Testis (tissue), 5 donors: ENCODE data around the gene INPP1. TPM values are rescaled to one million over a fixed set of nuclear protein-coding genes. Genes with fewer than 3 reads are reported as not detected.
A peak's percentile ranks its signal among the peaks of the same experiment; 100 is the strongest.
"Not testable (repeated sequence)": the region's sequence is repeated elsewhere in the genome, so short reads cannot be mapped to it uniquely, and the experiment has no call there.

Experiments used
- DNase-seq: peaks from one replicate; pipeline ENCODE4 v3.0.0-alpha.2; 2019
- H3K27ac ChIP-seq, 2 donors: fragments of 200-600 bp; sonication (generic); one replicate each; pipeline ENCODE4 v1.5.1; 2019
- H3K27me3 ChIP-seq: fragments of 200-600 bp; sonication (generic); one replicate; pipeline ENCODE4 v1.5.1; 2019
- H3K36me3 ChIP-seq: fragments of 200-600 bp; sonication (generic); one replicate; pipeline ENCODE4 v1.5.1; 2017; ENCODE audit warnings: low read depth; ENCODE audit errors: missing control alignments
- H3K4me1 ChIP-seq: fragments of 200-600 bp; sonication (generic); one replicate; pipeline ENCODE4 v1.5.1; 2019
- H3K4me3 ChIP-seq, 2 donors: fragments of 200-600 bp; sonication (generic); one replicate each; pipeline ENCODE4 v1.5.1; 2017 to 2019
- H3K9me3 ChIP-seq: fragments of 200-600 bp; sonication (generic); one replicate; pipeline ENCODE4 v1.5.1; 2017
- POLR2A ChIP-seq: fragments of 450-650 bp; IDR thresholded peaks from one replicate; pipeline ENCODE4 v1.6.1; 2017; ENCODE audit warnings: antibody characterized with exemption, mild to moderate bottlenecking, moderate library complexity
- WGBS, 2 donors: methylation state at CpG; one replicate each; pipeline ENCODE4 v1.1.5; 2018; 5-methylcytosine and 5-hydroxymethylcytosine counted together
- intact Hi-C: fragments of 100-400 bp; cut with DNase I; formaldehyde crosslinking; loops from one replicate; pipeline ENCODE4 v1.15.1; 2023; ENCODE audit warnings: low total_unique reads
- long read RNA-seq, 2 donors: transcript quantifications; one replicate each; lab custom pipeline, GENCODE V29; 2026
- polyA plus RNA-seq: library from polyadenylated mRNA; stranded (reverse); fragments of 350-450 nt; fragmentation: Illumina TruSeq; extraction: RNeasy Lipid Tissue Mini Kit (QIAGEN cat#74804); gene quantifications from one replicate; pipeline ENCODE4 v1.2.3, GENCODE V29; 2014; ENCODE audit warnings: low read depth, low replicate concordance; ENCODE audit not compliant: insufficient read depth
- total RNA-seq, 2 donors: library from RNA; depleted of rRNA; stranded (reverse); fragments of >200 nt; gene quantifications; one replicate each; pipeline ENCODE4 v1.2.3, GENCODE V29; 2016
- TF ChIP-seq, protein P1 (sequence below), 3 experiments: fragments of 450-650 bp in 2 of 3; fragments of 200-600 bp in 1 of 3; sonication (generic) in 1 of 3; IDR thresholded peaks; one replicate each; pipeline ENCODE4 v1.5.1; 2016 to 2019; ENCODE audit warnings: antibody characterized with exemption in 3 of 3, mild to moderate bottlenecking in 2 of 3, moderate library complexity in 1 of 3

The INPP1 gene, protein sequence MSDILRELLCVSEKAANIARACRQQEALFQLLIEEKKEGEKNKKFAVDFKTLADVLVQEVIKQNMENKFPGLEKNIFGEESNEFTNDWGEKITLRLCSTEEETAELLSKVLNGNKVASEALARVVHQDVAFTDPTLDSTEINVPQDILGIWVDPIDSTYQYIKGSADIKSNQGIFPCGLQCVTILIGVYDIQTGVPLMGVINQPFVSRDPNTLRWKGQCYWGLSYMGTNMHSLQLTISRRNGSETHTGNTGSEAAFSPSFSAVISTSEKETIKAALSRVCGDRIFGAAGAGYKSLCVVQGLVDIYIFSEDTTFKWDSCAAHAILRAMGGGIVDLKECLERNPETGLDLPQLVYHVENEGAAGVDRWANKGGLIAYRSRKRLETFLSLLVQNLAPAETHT
- total RNA-seq (10 to 100 TPM; 37.8 to 62.6 TPM), polyA plus RNA-seq (105 TPM)
- long read RNA-seq, donor 1, transcript INPP1-201 (6 exons, 1,919 nt): major isoform, 6 of 7 reads
- long read RNA-seq, donor 1, partial matches to known transcripts: 0 of 7 reads
- long read RNA-seq, donor 1, other reads (novel, unspliced or antisense): 0 of 7 reads
- long read RNA-seq, donor 2, partial matches to known transcripts: 0 of 4 reads
- long read RNA-seq, donor 2, other reads (novel, unspliced or antisense): 0 of 4 reads

DNA sequence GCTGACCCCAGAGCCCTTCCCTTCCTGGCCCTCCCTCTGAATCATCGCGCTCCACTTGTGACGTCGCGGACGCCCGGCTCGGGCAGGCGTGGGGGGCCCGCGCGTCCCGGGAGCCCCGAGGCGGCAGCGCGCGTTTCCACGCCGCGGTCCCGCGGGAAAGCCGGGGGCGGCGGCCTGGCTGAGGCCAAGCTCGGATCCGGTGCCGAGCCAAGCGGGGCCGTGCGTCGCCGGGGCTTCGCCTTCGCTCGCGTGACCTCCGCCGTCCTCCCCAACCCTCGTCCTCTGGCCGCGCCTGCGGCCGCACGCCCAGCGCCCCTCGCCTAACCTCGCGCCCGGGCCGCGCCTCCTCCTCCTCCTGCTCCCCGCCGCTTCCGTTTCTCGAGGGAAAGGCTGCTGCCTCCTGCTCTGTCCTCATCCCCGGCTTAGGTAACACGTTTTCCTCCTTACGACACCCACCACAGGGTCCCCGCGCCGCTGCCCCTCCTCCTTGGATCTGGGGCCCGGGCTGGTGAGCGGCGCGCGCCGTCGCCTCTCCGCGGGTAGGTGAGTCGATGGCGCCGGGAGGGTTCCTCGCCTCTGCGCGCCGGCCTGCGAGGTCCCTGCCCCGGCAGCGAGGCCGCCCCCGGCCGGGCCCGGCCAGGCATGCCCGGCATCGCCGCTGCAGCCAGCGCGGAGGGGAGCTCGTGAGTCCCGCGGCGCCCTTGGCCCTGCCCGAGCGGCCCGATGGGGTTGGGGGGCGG is at the start of gene INPP1:
Gene INPP1 (plus strand): TSS at position 54 of the 740 bp plus-strand sequence. CDS start 16,514 bp downstream, outside the sequence.
- Histone ChIP-seq H3K27me3 (no peaks in the 10 kb centered on the region), H3K36me3 (no peaks in the 10 kb centered on the region), H3K4me3 (peak within 1 kb of the TSS; percentile 70 to 84), H3K27ac (peak within 1 kb of the TSS; percentile 68 to 92), H3K9me3 (no peaks in the 10 kb centered on the region), H3K4me1 (peaks cover 6% of the 10 kb centered on the region)
- intact Hi-C loops: no loop called here
- TF ChIP-seq, protein P1, sequence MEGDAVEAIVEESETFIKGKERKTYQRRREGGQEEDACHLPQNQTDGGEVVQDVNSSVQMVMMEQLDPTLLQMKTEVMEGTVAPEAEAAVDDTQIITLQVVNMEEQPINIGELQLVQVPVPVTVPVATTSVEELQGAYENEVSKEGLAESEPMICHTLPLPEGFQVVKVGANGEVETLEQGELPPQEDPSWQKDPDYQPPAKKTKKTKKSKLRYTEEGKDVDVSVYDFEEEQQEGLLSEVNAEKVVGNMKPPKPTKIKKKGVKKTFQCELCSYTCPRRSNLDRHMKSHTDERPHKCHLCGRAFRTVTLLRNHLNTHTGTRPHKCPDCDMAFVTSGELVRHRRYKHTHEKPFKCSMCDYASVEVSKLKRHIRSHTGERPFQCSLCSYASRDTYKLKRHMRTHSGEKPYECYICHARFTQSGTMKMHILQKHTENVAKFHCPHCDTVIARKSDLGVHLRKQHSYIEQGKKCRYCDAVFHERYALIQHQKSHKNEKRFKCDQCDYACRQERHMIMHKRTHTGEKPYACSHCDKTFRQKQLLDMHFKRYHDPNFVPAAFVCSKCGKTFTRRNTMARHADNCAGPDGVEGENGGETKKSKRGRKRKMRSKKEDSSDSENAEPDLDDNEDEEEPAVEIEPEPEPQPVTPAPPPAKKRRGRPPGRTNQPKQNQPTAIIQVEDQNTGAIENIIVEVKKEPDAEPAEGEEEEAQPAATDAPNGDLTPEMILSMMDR (IDR thresholded peaks at IDR 0.05): no peak
- TF ChIP-seq POLR2A: no peak
- 0% methylated on average over 37 to 92 of the region's 99 CpGs for WGBS, 2 donors
- DNase-seq: peak; percentile 70

DNA sequence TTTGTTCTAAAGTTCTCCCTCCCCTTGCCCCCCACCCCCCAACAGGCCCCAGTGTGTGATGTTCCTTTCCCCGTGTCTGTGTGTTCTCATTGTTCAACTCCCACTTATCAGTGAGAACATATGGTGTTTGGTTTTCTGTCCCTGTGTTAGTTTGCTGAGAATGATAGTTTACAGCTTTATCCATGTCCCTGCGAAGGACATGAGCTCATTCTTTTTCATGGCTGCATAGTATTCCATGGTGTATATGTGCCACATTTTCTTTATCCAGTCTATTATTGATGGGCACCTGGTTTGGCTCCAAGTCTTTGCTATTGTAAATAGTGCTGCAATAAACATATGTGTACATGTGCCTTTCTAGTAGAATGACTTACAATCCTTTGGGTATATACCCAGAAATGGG is 45.5 kb upstream of the INPP1 start:
- 94% methylated on average over 2 of the region's 2 CpGs for WGBS, 2 donors

DNA sequence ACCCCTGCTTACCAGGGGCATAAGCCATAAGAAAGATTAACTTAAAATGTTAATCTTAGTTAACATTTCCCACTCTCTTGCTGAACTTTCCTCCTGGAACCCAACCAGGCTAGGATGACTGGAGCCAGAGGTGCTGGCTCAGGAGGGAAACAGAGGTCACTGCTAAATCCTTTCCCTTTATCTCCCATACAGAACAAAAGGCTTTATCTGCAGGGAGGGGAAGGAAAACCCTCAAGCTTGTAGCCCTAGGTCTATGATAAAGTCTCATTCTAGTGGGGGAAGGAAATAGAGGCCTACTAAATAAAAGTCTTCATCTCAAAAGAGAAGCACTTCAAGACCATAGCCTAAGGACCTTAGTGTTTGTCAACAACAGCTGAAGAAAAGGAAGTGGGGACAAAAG is 42.4 kb upstream of the INPP1 start:
- H3K9me3 ChIP-seq: no peaks in the 10 kb centered on the region
- no peaks in the 10 kb centered on the region for H3K27me3 ChIP-seq
- intact Hi-C loops: no loop called here
- H3K36me3 ChIP-seq: no peaks in the 10 kb centered on the region
- DNase-seq: no peak
- TF ChIP-seq, protein P1 (IDR thresholded peaks at IDR 0.05): no peak
- no peak for TF ChIP-seq POLR2A
- H3K27ac ChIP-seq: no peak overlapping the region
- no peak overlapping the region for H3K4me3 ChIP-seq
- no peaks in the 10 kb centered on the region for H3K4me1 ChIP-seq

More for the DNA sequence above, 45.5 kb upstream of the INPP1 start:
- H3K9me3 ChIP-seq, DNase-seq, H3K27ac ChIP-seq, H3K36me3 ChIP-seq, H3K4me3 ChIP-seq, H3K27me3 ChIP-seq, H3K4me1 ChIP-seq, intact Hi-C loops: not testable (repeated sequence)

DNA sequence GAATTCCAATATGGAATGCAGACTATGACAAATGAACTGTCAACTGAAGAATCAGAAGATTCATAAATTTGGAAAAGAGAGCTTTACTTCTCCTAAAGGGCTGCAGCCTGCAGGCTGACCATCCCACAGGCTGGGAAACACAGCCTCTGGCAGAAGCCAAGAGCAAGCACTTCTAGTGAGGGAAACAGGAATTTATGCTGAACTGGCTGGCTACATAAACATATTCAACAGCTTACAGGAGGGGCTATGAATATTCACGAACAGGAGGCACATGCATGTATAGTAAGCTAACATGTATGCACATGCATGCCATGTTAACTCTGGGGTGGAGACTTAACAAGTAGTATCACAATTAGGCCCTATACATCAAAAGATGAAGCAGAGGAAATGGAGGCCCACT is 41.3 kb upstream of the INPP1 start:
- no peak overlapping the region for H3K27ac ChIP-seq
- intact Hi-C loops: no loop called here

More for the DNA sequence above, 41.3 kb upstream of the INPP1 start:
- WGBS, 2 donors: 90 to 100% methylated on average over 1 of the region's 1 CpG
- no peak for TF ChIP-seq POLR2A
- TF ChIP-seq, protein P1 (IDR thresholded peaks at IDR 0.05): no peak
- Histone ChIP-seq H3K27me3 (no peaks in the 10 kb centered on the region), H3K36me3 (no peaks in the 10 kb centered on the region), H3K4me1 (no peaks in the 10 kb centered on the region), H3K9me3 (no peaks in the 10 kb centered on the region), H3K4me3 (no peak overlapping the region)
- no peak for DNase-seq
